Stimulated activated CD8-positive, alpha-beta memory T cell treated with anti-CD3 and anti-CD28 coated beads, Interleukin-7, amount 100 ng/mL, for 24 hours (primary cell): ENCODE data around the gene TMEM94.
"Not testable (repeated sequence)": the region's sequence is repeated elsewhere in the genome, so short reads cannot be mapped to it uniquely, and the experiment has no call there.

Experiments
- DNase-seq: peaks from one replicate; pipeline ENCODE4 v3.0.0-alpha.2; 2020; ENCODE audit warnings: low read depth

The TMEM94 gene

DNA sequence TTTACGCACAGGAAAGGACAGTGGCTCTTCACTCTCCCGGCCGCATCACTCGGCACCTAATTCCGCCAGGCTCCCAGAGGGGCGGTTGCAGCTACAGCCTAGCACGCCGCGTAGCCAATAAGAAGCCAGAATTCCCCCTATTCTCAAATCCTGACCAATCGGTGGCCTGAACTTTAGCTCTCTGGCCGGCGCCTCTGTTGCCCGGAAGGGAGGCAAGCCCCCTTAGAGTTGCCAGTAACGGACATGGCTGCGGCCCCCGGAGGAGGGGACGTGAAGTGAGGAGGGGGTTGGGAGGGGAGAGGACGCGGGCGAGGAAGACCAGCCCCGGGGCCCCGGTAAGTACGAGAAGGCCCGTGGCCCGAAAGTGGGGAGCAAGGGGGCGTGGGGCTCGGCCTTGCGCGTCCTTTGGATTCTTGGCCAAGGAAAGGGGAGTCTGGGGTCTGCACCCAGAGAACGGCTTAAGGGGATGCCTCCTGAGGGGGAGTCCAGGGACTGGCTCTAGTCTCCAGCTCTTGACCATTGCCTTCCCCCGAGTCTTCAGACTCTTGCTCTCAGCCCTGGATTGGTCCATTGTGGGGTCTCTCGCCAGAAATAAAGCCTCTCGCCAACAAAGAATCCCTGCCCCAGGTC is at the start of gene TMEM94:
TMEM94 (plus strand) TSS at position 219 of the 630 bp plus-strand sequence. CDS start 15,271 bp downstream, outside the sequence.
- DNase-seq: peak; percentile 79

DNA sequence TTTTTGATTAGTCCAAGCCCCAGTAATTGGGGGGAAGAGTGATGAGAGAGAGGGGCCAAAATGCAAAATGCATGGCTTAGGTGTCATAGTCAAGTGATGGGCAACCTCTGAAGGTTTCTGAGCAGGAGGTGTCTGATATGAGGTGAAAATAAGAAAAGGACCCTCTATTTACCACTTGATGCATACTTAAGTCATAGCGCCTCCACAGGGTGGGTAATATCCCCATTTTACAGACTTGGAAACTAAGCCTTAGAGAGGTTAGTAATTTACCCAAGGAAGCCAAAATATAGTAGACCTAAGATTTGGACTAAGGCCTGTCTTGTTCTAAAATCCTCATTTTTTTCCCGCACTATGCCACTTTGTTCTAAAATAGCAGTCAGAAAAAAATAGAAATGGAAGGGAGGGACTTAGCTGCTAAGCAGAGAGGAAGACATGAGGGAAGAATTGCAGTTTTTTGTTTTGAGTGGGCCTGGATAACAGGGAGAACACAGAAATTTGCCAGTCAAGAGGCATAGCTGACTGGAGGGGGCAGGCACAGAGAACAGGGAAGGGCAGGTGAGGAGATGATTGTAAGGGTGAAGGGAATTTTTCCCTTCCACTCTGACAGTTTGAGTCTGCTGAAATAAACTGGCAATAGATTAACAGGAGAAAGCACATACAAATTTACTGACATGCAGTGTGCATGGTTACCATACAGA is 48.6 kb upstream of the TMEM94 start:
- no peak for DNase-seq

DNA sequence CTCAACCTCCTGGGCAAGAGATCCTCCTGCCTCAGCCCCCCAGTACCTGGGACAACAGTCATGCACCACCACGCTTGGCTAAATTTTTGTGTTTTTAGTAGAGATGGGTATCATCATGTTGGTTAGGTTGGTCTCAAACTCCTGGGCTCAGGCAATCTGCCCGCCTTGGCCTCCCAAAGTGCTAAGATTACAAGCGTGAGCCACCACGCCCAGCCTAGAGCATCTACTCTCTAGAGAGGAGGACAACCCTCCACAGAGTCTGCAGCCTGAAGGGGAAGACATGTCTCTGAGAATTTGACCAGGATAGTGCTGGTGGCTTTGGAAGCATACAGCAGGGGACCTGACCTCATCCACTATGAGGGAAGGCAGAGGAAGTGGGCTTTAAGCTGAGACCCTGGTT is 46.3 kb upstream of the TMEM94 start:
- DNase-seq: no peak

DNA sequence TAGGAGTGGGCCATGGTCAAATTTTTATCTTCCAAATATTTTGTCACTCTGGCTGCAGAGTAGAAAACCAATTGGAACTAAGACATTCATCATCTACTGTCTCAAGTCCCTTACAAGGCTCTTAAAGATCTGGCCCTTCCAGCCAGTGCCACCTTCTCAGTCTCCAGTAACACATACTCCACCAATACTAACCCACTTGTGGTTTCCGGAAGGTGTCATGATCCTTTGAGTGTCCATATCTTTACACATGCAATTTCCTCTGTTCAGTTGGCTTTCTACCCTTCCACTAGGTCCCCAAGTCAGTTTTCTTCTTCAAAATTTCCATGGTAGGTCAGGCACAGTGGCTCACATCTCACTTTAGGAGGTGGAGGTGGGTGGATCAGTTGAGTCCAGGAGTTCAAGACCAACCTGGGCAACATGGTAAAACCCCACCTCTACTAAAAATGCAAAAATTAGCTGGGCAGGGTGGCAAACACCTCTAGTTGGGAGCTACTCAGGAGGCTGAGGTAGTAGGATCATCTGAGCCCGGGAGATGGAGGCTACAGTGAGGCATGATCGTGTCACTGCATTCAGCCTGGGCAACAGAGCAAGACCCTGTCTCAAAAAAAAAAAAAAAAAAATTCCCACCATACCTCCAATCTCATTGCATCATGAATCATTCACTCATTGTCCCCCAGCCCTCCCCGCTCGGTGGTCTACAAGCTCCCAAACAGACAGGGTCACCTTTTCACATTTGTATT is 44.9 kb upstream of the TMEM94 start:
- no peak for DNase-seq

DNA sequence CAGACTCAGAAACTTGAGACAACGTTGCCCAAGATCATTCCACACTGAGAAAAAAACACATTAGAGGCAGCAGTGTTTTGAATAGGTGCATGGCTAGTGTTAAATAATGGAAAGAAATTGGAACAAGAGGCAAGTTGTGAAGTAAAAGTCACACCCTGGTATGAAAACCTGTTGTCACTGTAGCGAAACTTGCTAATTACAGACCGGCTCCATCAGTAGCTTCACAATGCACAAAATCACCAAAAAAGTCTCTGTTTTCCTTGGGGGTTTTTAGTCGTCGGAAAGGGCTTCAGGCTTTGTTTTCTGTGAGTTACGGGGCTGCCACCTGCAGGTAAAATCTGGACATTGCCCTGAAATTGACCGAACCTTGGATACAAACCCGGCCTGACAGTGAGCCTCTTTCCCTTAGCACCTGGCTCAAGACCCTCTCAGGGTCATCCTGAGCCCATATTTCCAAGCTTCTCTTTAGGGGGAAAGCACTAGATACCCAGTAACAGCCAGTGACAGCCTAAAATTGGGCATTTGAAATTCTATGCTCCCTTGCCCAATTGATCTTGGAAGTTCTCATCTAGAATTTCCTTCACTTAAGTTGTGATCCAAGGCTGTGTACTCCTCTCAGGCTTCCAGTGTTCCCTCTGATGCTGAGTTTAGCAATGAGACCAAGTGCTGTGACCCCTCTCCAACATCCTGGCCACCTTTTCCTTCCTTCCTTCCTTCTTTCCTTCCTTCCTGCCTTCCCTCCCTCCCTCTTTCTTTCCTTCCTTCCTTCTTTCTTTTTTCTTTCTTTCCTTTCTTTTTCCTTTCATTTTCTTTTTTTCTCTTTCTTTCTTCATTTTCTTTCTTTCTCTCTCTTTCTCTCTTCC is 43.7 kb upstream of the TMEM94 start:
- no peak for DNase-seq

DNA sequence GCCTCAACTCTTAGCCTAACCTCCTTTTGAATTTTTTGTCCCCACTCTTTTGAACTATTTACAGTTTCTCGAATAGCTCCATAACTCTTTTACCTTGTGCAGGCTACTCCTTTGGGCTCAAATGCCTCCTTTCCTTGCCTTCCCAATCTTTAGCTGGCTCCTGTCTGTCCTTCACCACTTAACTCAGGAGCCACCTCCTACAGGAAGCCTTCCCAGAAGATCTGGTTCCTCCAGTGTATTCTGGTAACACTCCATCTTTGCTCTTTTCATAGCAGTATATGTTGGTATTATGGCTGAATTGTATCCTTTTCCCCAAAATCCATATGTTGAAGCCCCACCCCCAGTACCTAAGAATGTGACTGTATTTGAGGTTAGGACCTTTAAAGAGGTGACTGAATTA is 41.9 kb upstream of the TMEM94 start:
- no peak for DNase-seq

DNA sequence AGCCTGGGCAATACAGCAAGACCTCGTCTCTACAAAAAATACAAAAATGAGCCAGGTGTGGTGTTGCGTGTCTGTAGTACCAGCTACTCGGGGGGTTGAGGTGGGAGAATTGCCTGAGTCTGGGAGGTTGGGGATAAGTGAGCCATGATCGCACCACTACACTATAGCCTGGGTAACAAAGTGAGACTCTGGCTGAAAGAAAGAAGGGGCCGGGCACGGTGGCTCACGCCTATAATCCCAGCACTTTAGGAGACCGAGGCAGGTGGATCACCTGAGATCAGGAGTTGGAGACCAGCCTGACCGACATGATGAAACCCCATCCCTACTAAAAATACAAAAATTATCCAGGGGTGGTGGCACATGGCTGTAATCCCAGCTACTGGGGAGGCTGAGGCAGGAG is 40.4 kb upstream of the TMEM94 start:
- DNase-seq: no peak

DNA sequence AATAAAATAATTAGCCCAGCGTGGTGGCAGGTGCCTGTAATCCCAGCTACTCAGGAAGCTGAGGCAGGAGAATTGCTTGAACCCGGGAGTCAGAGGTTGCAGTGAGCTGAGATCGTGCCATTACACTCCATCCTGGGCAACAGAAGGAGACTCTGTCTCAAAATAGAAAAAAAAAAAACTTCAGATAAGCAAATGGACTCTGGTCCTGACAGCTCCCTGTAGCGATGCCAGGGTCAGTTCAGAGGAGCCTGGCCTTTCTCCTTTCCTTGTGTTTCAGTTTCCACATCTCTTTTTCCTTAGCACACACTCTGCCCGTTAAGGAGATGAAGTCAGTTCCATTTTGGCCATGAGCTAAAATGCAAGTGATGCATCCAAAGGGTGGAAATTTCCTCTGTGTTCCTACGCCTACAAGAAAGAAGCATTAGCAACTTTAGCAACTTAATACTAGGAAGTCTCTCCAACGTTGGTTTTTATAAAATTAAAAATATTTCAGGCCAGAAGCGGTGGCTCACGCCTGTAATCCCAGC is 39.3 kb upstream of the TMEM94 start:
- DNase-seq: no peak

DNA sequence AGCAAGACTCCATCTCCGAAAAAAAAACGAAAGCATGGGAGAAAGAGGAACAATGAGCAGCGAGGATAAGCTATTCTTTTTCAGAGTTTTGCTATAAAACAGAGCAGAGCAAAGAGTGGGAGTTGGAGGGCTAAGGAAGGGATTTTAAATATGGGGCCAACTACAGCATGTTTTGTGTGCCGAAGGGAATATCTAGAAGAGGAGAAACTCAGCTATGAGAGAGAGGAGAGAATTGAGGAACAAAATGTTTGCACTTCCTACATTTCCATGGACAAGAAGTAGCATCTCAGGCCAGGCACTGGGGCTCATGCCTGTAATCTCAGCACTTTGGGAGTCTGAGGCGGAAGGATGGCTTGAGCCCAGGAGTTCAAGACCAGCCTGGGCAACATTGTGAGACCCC is 37.9 kb upstream of the TMEM94 start:
- no peak for DNase-seq

DNA sequence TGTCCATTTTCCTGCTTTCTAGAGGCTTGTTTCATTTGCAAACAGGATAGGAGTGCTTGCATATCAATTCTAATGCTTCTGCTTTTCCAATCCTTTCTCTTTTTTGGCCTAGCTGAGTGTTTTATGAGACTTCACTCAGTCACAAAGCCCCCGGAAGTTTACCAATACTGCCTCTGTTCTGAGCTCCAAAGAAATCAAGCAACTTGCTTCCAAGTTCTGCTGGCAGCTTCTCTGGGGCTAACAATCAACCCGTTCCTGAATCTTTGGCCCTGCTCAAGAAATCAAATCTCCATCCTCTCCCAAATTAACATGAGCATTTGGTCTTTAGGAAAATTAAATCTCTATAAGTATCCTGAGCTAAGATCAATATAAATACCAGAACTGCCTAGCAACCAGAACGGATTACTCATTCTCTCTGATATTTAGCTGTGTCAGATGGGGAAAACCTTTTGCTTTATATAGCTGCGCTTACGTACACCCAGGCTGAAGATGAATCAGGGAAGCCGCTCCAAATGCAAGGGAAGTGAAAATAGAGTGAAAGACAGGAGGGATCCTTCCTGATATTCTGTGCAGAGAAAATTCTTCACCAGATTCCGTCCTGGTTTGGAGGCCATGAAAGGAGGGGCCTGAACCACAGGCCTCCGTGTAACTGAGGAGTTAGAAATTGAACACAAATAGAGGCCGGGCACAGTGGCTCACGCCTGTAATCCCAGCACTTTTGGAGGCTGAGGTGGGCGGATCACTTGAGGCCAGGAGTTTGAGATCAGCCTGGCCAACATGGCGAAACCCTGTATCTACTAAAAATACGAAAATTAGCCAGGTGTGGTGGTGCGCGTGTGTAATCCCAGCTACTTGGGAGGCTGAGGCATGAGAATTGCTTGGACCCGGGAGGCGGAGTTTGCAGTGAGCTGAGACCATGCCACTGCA is 27.6 kb upstream of the TMEM94 start:
- no peak for DNase-seq

DNA sequence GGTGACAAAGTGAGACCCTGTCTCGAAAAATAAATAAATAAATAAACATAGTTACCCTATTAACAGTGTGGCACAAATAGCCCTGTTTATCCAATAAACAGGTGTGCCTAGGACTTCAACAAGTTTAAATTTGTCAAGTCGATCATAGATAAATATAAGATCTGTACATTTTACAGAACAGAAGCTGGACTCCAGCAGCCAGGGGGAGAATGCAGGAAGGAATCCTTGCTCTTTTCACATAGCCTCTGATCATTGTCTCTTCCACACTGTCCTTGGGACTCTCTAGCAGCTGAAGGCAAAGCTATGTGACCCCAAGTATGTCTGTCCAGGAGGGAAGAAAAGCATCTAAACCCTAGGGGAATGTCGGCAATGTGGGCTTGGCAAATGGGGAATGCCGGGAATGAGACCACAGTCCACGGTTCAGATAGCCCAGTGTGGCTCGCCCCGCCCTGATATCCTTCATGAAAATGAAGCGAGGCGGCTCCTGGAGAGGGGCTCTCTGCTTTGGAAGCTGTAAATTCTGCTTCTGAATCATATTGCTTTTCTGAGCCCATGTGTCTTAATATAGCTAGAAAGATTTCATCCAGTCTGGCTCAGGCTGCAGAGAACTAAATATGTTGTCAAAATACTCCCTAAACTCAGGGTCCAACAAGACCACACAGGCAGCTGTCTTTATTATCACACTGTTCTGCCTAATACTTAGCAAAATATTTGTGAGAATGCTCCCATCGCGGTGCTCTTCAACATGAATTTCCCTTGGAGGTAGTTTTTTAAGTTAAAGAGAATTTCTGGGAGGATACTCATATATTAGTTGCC is 26.1 kb upstream of the TMEM94 start:
- no peak for DNase-seq

DNA sequence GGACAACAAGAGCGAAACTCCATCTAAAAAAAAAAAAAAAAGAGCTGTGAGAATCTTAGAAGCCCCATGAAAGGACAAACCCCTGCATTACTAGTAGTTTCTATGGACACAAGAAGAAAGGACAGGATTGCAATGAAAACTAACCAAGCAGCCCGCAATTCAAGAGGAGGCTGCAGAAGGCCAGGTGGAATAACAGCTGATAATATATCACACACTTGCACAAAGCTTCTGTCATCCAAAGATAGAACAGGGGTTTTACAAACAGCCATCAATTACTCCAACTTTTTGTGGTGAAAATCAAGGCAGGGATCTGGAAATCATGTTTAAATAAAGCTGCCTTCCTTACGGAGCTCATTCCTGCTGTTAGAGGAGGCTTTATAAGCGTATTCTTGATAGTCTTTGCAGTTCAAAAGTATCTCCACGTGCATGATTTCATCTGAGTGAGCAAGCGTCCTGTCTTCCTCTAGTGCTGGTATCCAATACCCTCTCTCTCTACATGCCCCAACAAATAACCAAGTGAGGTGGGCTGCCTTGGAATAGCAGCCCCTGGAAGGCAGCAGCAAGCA is 23.1 kb upstream of the TMEM94 start:
- no peak for DNase-seq

DNA sequence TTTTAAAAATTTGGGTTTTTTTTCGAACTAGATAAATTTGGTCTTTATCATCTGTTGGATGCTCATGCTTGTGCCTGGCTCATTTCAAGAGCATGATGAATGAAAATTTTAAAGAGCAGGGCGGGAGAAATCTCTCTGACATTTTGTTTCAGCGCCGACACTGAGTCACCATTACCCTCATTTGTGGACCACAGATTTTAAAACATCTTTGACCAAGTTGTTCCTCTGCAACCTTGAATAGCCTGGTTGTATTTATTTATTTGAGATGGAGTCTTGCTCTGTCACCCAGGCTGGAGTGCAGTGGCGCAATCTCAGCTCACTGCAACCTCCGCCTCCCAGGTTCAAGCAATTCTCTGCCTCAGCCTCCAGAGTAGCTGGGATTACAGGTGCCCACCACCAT is 22.0 kb upstream of the TMEM94 start:
- not testable (repeated sequence) for DNase-seq

DNA sequence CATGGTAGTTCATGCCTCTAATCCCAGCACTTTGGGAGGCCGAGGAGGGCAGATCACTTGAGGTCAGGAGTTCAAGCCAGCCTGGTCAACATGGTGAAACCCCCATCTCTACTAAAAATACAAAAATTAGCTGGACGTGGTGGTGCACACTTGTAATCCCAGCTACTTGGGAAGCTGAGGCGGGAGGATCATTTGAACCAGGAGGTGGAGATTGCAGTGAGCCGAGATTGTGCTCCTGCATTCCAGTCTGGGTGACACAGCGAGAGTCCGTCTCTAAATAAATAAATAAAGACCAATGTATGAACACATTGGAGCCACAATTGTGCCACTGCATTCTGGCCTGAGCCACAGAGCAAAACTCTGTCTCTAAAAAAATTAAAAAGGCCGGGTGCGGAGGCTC is 19.0 kb upstream of the TMEM94 start:
- not testable (repeated sequence) for DNase-seq

DNA sequence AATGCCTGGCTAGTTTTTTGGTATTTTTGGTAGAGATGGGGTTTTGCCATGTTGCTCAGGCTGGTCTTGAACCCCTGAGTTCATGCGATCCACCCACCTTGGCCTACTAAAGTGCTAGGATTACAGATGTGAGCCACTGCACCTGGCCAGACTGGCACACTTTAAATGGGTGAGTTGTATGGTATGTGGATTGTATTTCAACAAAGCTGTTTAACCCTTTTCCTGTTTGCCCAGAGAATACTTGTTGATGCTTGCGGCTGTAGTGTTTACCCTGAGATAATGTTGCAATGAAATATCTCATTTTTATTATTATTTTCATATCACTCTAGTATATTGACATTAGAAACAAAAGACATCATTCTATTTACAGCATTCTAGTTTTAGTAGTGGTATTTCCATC is 17.1 kb upstream of the TMEM94 start:
- no peak for DNase-seq

DNA sequence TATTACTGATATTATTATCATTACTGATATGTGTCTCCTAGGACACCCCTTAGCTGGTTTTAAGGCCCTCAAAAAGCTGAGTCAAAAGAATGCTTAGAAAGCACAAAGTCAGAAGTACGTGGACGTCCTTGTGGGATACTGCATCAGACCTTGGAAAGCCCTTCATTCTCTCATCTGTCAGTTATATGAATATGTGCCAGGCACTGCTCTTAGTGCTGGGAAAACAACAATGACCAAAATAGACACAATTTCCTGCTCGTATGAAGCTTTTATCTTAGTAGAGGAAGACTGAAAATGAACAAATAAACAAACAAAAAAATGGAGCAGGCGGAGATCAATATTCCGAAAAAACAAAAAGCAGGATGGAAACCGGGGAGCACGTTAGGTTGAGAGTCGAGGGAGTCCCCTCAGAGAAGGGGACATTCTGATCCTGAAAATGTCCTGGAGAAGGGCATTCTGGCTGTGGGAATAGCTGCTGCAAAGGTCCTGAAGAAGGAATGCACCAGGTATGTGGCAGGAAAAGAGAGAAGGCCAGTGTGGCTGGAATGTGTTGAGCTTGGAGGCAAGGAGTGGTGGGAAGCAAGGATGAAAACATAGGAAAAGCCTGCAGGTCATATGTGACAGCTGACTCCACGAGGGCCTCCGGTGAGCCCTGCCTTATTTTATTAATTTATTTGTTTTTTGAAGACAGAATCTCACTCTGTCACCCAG is 15.5 kb upstream of the TMEM94 start:
- no peak for DNase-seq

DNA sequence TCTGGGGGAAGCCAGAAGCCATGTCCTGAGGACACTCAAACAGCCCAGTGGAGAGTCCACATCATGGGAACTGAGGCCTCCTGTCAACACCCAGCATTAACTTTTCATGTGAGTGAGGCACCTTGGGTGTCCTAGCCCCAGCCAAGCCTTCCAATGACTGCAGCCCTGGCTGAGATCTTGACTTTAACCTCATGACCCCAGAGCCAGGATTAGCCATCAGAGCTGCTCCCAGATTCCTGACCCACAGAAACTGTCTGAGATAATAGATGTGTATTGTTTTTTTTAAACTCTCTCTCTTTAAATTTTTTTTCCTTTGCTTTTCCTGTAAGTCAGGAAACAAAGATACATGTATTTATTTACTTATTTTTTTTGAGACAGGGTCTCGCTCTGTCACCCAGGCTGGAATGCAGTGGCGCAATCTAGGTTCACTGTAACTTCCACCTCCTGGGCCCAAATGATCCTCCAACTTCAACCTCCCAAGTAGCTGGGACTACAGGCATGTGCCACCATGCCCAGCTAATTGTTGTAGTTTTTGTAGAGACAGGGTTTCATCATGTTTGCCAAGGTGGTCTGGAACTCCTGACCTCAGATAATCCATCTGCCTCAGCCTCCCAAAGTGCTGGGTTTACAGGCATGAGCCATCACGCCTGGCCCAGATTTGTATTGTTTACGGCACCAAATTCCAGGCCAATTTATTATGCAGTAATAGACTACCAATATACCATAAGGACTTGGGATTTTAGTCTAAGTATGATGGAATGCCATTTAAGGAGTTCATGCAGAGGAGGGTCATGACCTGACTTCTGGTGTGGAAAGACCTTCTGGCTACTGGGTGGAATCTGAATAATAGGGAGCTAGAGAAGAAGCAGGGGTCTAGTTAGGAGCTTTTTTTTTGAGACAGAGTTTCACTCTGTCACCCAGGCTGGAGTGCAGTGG is 14.0 kb upstream of the TMEM94 start:
- DNase-seq: no peak

DNA sequence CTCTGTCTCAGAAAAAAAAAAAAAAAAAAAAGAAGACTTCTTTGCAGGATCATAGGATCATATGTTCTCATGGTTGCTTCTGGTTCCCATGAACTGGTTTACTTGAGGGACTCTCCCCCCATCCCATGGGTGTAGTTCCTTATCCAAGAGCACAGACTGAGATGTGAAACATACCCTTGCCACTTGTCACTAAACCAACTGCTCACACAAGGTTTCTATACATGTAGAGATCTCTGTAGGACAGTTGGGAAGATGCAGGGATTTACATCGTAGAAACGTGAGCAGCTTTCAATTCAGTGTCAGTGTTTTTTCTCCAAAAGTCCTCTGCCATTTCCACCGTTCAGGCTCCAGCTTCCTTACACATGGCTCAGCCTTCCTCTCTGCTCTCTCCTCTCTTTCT is 11.1 kb upstream of the TMEM94 start:
- DNase-seq: no peak
